NCI-H1694 (cell line): ENCODE results near the gene BBS1.
"Not testable (repeated sequence)": the region's sequence is repeated elsewhere in the genome, so short reads cannot be mapped to it uniquely, and the experiment has no call there.

ENCODE experiments used
- DNase-seq: peaks from one replicate; lab custom pipeline; 2025; lab: John Stamatoyannopoulos, UW

Gene BBS1

GRCh38 chr11:66510271-66510989 is at the start of gene BBS1:
TSS of gene BBS1 (plus strand) at chr11:66510635. CDS start at chr11:66510660, 25 bp downstream.
- DNase-seq: peak; percentile 55

GRCh38 chr11:66462010-66462409 is 48.4 kb upstream of the BBS1 start:
- no peak for DNase-seq

- DNase-seq: no peak
Measured at GRCh38 chr11:66462911-66463310, 47.5 kb upstream of the BBS1 start.

- not testable (repeated sequence) for DNase-seq
Measured at GRCh38 chr11:66464116-66464515, 46.3 kb upstream of the BBS1 start.

- DNase-seq: no peak
Measured at GRCh38 chr11:66464916-66465315, 45.5 kb upstream of the BBS1 start.

GRCh38 chr11:66465373-66466224 is 44.8 kb upstream of the BBS1 start:
- DNase-seq: no peak

- peak; percentile 72 for DNase-seq
Measured at GRCh38 chr11:66466225-66467033, 44.0 kb upstream of the BBS1 start, which contains the start of gene PELI3. TSS of gene PELI3 (plus strand) at chr11:66466905. CDS start at chr11:66468129, 1,224 bp downstream.

- DNase-seq: no peak
Measured at GRCh38 chr11:66467034-66467659, 43.3 kb upstream of the BBS1 start.

- DNase-seq: no peak
Measured at GRCh38 chr11:66467756-66468155, 42.7 kb upstream of the BBS1 start.

GRCh38 chr11:66468691-66469090 is 41.7 kb upstream of the BBS1 start:
- DNase-seq: no peak

- DNase-seq: no peak
Measured at GRCh38 chr11:66469441-66469840, 41.0 kb upstream of the BBS1 start.

- no peak for DNase-seq
Measured at GRCh38 chr11:66470015-66470414, 40.4 kb upstream of the BBS1 start.

- no peak for DNase-seq
Measured at GRCh38 chr11:66471142-66471541, 39.3 kb upstream of the BBS1 start.

- DNase-seq: no peak
Measured at GRCh38 chr11:66472054-66472453, 38.4 kb upstream of the BBS1 start.

GRCh38 chr11:66473167-66473566 is 37.3 kb upstream of the BBS1 start:
- no peak for DNase-seq

GRCh38 chr11:66473608-66474515 is 36.6 kb upstream of the BBS1 start:
- no peak for DNase-seq

GRCh38 chr11:66475349-66476172 is 34.9 kb upstream of the BBS1 start:
- DNase-seq: no peak

GRCh38 chr11:66476173-66476840 is 34.1 kb upstream of the BBS1 start:
- DNase-seq: no peak

- no peak for DNase-seq
Measured at GRCh38 chr11:66476841-66477251, 33.6 kb upstream of the BBS1 start.
